ENCODE measurements around the gene PHACTR2. TPM values are rescaled to one million over a fixed set of nuclear protein-coding genes. Genes with fewer than 3 reads are reported as not detected.

Gene PHACTR2
- total and polyA plus RNA-seq, 2 of the 13 experiments (the other 11 are each of a cell fraction or from before 2014, with no cell fraction given): 11.3 to 28.2 TPM

- TF ChIP-seq, protein P1, sequence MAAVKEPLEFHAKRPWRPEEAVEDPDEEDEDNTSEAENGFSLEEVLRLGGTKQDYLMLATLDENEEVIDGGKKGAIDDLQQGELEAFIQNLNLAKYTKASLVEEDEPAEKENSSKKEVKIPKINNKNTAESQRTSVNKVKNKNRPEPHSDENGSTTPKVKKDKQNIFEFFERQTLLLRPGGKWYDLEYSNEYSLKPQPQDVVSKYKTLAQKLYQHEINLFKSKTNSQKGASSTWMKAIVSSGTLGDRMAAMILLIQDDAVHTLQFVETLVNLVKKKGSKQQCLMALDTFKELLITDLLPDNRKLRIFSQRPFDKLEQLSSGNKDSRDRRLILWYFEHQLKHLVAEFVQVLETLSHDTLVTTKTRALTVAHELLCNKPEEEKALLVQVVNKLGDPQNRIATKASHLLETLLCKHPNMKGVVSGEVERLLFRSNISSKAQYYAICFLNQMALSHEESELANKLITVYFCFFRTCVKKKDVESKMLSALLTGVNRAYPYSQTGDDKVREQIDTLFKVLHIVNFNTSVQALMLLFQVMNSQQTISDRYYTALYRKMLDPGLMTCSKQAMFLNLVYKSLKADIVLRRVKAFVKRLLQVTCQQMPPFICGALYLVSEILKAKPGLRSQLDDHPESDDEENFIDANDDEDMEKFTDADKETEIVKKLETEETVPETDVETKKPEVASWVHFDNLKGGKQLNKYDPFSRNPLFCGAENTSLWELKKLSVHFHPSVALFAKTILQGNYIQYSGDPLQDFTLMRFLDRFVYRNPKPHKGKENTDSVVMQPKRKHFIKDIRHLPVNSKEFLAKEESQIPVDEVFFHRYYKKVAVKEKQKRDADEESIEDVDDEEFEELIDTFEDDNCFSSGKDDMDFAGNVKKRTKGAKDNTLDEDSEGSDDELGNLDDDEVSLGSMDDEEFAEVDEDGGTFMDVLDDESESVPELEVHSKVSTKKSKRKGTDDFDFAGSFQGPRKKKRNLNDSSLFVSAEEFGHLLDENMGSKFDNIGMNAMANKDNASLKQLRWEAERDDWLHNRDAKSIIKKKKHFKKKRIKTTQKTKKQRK (IDR thresholded peaks at IDR 0.05; ENCODE audit: low read length): no peak
- no peak for TF ChIP-seq PTBP1 (IDR thresholded peaks at IDR 0.05; ENCODE audit: low read depth, low read length, poor library complexity, severe bottlenecking)
Observed at GRCh38 chr6:143838395-143838794, 160.6 kb downstream of the PHACTR2 start (continued).

DNA sequence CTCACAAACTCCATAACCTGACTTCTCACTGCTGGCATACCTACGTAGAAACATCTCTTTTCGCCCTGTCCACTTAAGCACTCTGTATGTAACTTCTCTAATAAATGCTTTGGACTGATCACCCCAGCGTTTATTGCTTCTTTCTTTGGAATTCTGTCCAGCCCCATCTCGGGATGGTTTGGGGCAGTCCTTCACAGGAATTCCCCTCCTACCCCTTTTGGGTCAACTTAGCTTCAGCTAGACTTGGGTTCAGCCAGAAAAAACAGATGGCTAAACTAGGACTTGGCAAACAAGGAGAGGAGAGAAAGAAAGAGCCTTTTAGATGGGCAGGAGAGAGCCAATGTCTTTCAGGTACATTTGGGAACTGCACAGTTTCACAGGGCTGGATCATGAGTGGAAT is 161.4 kb downstream of the PHACTR2 start:
- CTCF ChIA-PET (ENCODE audit: low intra/inter-chr PET ratio, low total read pairs): no interaction called here
- BruUV-seq (replicated peaks): no TSS peak
- Histone ChIP-seq H3K9ac (ENCODE audit: insufficient read depth, low read depth, low read length) (no peak overlapping the region), H3K4me2 (ENCODE audit: low read depth, low read length) (no peak overlapping the region), H2AFZ (ENCODE audit: low read length) (peak overlapping the region; percentile 51), H3K79me2 (ENCODE audit: insufficient read depth, low read length) (peaks cover 10% of the 10 kb centered on the region), H4K20me1 (ENCODE audit: insufficient read depth, low read length) (no peaks in the 10 kb centered on the region), H3K4me1 (ENCODE audit: insufficient read depth, low read length) (peaks cover 22% of the 10 kb centered on the region), H3K27ac (ENCODE audit: extremely low read length, insufficient read depth, low read length) (no peak overlapping the region), H3K27me3 (ENCODE audit: control insufficient read depth in 1 of 2, insufficient read depth in 2 of 2, low read length in 2 of 2) (no peaks in the 10 kb centered on the region; a peak in 1 of 5 replicates), H3K36me3 (replicated peaks in 1 of 2; ENCODE audit: control insufficient read depth in 1 of 2, insufficient read depth in 2 of 2, low read length in 2 of 2) (no peaks in the 10 kb centered on the region), H3K4me3 (replicated peaks in 1 of 3; ENCODE audit: insufficient read depth in 1 of 3, low read depth in 2 of 3, low read length in 3 of 3) (no peak overlapping the region), H3K9me3 (ENCODE audit: low read length) (no peaks in the 10 kb centered on the region)
- TF ChIP-seq CREB1 (IDR thresholded peaks at IDR 0.05) (no peak), CREB1 (CRISPR knock-in tag; IDR thresholded peaks at IDR 0.05) (no peak), REST (IDR thresholded peaks at IDR 0.05; ENCODE audit: borderline replicate concordance in 1 of 2, low read depth in 1 of 2, low read length in 2 of 2) (0 out of 4 replicates have a peak, but pooled peaks of 1 of the 2 experiments have one; percentile 2)
- FAIRE-seq (no peak), ATAC-seq (no peak), DNase-seq (ENCODE audit: low spot score) (no peak)
- POLR2A ChIA-PET: no interaction called here
- in situ Hi-C loops (cut with HindIII; ENCODE audit: extremely low pct_ligation_motif_present, low pct_unique_long_range_greater_than_20kb) (no loop called here), intact Hi-C loops (cut with micrococcal nuclease; ENCODE audit: unreplicated experiment) (no loop called here)
- 57% methylated on average over 4 of the region's 4 CpGs for WGBS (ENCODE audit: low lambda C conversion rate)

All from HepG2 (cell line).